Measurements from ENCODE around the gene PDCL2. TPM values are rescaled to one million over a fixed set of nuclear protein-coding genes. Genes with fewer than 3 reads are reported as not detected.

Gene PDCL2
- polyA plus RNA-seq, 4 donors = not detected

DNA sequence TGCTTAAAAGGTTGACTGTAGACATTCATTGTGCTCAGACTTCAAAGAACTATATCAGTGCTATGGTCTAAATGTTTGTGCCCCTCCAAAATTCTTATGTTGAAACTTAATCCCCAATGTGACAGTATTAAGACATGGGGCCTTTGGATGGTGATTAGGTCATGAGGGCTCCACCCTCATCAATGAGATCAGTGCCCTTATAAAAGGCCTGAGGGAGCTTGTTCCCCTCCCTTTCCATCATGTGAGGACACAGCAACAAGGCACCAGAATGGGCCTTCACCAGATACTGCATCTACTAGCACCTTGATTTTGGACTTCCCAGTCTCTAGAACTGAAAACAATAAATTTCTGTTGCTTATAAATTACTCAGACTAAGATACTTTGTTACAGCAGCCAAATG is 73.6 kb downstream of the PDCL2 start:
- DNase-seq = no peak
- no peak for FAIRE-seq
- H3K4me1 ChIP-seq (ENCODE audit: control insufficient read depth in 3 of 3, insufficient read depth in 2 of 3, low read depth in 1 of 3, low read length in 2 of 3) = no peaks in the 10 kb centered on the region
- H3K27ac ChIP-seq (ENCODE audit: low read depth in 1 of 3, low read length in 2 of 3) = no peak overlapping the region
- H3K27me3 ChIP-seq (ENCODE audit: control insufficient read depth in 3 of 3, insufficient read depth in 3 of 3, low read length in 3 of 3) = no peaks in the 10 kb centered on the region
- no peak overlapping the region for H3K4me3 ChIP-seq (ENCODE audit: low read depth in 1 of 3, low read length in 3 of 3)
- peaks cover 0 to 2% (median 2%) of the 10 kb centered on the region in 3 donors for H3K36me3 ChIP-seq (ENCODE audit: control insufficient read depth in 3 of 3, insufficient read depth in 2 of 3, low read depth in 1 of 3, low read length in 3 of 3)
- H3K9me3 ChIP-seq (ENCODE audit: control insufficient read depth in 2 of 2, insufficient read depth in 1 of 2, low read depth in 1 of 2, low read length in 1 of 2) = peaks cover 0 to 19% of the 10 kb centered on the region in 2 donors

DNA sequence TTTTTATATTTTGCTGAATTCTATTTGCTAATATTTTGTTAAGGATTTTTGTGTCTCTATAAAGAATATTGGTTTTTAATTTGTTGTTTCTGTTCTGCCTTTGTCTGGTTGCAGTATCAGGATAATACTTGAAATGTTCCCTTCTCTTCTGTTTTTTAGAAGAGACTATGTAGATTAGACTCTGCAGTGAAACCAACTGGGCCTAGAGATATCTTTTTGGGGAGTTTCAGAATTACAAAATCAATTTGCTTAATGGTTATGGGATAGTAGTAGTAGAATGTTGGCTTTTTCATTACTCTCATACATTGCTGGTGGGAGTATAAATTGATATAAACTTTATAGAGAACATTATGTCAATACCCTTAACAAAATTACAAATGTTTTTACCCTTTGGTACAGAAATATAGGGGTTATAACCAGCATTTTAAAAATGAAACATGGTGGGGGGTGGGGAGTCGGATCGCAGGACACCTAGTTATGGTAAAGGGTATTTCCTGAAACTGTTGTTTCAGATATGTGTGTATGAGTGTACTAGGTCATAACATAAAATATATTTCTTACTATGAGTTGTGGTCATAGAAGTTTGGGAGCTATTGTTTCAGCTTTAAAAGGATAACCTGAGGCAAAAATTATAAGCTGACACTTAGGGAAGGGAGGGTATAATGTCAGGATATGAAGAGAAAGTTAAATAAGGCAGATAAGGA is 74.4 kb downstream of the PDCL2 start:
- Histone ChIP-seq H3K36me3 (ENCODE audit: control insufficient read depth in 3 of 3, insufficient read depth in 2 of 3, low read depth in 1 of 3, low read length in 3 of 3) (peaks cover 0 to 2% (median 2%) of the 10 kb centered on the region in 3 donors), H3K27ac (ENCODE audit: low read depth in 1 of 3, low read length in 2 of 3) (no peak overlapping the region), H3K27me3 (ENCODE audit: control insufficient read depth in 3 of 3, insufficient read depth in 3 of 3, low read length in 3 of 3) (no peaks in the 10 kb centered on the region), H3K4me1 (ENCODE audit: control insufficient read depth in 3 of 3, insufficient read depth in 2 of 3, low read depth in 1 of 3, low read length in 2 of 3) (no peaks in the 10 kb centered on the region), H3K4me3 (ENCODE audit: low read depth in 1 of 3, low read length in 3 of 3) (no peak overlapping the region), H3K9me3 (ENCODE audit: control insufficient read depth in 2 of 2, insufficient read depth in 1 of 2, low read depth in 1 of 2, low read length in 1 of 2) (peaks cover 0 to 19% of the 10 kb centered on the region in 2 donors)
- DNase-seq = no peak
- 68 to 92% (median 91%) methylated on average over 2 of the region's 2 CpGs for WGBS, 3 donors
- FAIRE-seq = no peak

DNA sequence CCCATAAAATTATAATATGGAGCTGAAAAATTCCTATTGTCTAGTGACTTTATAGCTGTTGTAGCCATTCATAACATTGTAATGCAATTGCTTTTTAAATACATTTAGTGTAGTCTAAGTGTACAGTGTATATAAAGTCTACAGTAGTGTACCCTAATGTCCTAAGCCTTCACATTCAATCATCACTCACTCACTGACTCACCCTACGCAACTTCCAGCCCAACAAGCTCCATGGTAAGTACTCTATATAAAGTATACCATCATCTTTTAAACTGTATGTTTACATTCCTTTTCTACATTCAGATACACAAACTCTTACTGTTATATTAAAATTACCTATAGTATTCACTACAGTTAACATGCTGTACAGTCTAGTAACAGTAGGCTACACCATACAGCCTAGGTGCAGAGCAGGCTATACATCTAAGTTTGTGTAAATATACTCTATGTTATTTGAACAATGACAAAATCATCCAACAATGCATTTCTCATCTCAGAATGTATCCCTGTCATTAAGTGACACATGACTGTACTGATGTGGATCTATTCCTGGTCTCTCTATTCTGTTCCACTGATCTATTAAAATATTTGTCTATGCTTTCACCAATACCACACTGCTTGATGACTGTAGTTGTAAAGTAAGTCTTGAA is 79.0 kb downstream of the PDCL2 start:
- Histone ChIP-seq H3K36me3 (ENCODE audit: control insufficient read depth in 3 of 3, insufficient read depth in 2 of 3, low read depth in 1 of 3, low read length in 3 of 3) (peaks cover 0 to 3% (median 0%) of the 10 kb centered on the region in 3 donors), H3K9me3 (ENCODE audit: control insufficient read depth in 2 of 2, insufficient read depth in 1 of 2, low read depth in 1 of 2, low read length in 1 of 2) (peaks cover 0 to 3% of the 10 kb centered on the region in 2 donors), H3K27me3 (ENCODE audit: control insufficient read depth in 3 of 3, insufficient read depth in 3 of 3, low read length in 3 of 3) (no peaks in the 10 kb centered on the region), H3K4me3 (ENCODE audit: low read depth in 1 of 3, low read length in 3 of 3) (no peak overlapping the region), H3K27ac (ENCODE audit: low read depth in 1 of 3, low read length in 2 of 3) (no peak overlapping the region), H3K4me1 (ENCODE audit: control insufficient read depth in 3 of 3, insufficient read depth in 2 of 3, low read depth in 1 of 3, low read length in 2 of 3) (no peaks in the 10 kb centered on the region)
- FAIRE-seq = no peak
- WGBS, 3 donors = 97 to 100% (median 100%) methylated on average over 1 of the region's 1 CpG
- no peak for DNase-seq

DNA sequence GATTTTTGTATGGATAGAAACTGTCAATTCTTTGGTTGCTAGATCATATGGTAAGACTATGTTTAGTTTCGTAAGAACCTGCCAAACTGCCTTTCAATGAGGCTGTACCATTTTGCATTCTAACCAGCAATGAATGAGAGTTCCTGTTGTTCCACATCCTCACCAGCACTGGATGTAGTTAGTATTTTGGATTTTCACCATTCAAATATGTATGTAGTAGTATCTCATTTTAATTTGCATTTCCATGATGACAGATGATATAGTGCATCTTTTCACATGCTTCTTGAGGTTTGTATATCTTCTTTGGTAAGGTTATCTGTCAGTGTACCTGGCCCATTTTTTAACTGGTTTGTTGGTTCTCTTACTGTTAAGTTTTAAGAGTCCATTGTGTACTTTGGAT is 80.0 kb downstream of the PDCL2 start:
- H3K27ac ChIP-seq (ENCODE audit: low read depth in 1 of 3, low read length in 2 of 3) = no peak overlapping the region
- 94 to 100% (median 100%) methylated on average over 1 of the region's 1 CpG for WGBS, 3 donors
- no peaks in the 10 kb centered on the region for H3K9me3 ChIP-seq (ENCODE audit: control insufficient read depth in 2 of 2, insufficient read depth in 1 of 2, low read depth in 1 of 2, low read length in 1 of 2)
- peaks cover 0 to 4% (median 2%) of the 10 kb centered on the region in 3 donors for H3K36me3 ChIP-seq (ENCODE audit: control insufficient read depth in 3 of 3, insufficient read depth in 2 of 3, low read depth in 1 of 3, low read length in 3 of 3)
- H3K4me1 ChIP-seq (ENCODE audit: control insufficient read depth in 3 of 3, insufficient read depth in 2 of 3, low read depth in 1 of 3, low read length in 2 of 3) = no peaks in the 10 kb centered on the region
- no peak for DNase-seq
- no peaks in the 10 kb centered on the region for H3K27me3 ChIP-seq (ENCODE audit: control insufficient read depth in 3 of 3, insufficient read depth in 3 of 3, low read length in 3 of 3)
- no peak overlapping the region for H3K4me3 ChIP-seq (ENCODE audit: low read depth in 1 of 3, low read length in 3 of 3)
- FAIRE-seq = no peak

DNA sequence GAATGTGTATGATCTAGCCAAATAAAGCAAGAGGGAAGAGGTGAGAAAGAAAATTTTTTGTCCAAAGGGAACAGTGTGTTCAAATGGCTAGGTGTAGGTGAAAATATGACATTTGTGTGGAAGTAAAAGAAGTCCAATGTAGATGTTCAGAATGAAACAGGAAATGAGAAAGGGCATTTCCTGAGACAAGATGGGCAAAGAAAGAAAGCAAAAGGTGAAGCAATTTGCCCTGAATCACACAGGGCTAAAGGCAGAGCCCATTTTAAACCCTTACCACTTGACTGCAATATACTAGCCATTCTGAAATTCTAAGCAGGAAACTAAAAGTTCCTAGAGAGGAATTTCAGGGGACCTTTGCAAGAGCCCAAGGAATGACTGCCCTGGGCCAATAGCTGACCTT is 81.4 kb downstream of the PDCL2 start:
- no peak for FAIRE-seq

DNA sequence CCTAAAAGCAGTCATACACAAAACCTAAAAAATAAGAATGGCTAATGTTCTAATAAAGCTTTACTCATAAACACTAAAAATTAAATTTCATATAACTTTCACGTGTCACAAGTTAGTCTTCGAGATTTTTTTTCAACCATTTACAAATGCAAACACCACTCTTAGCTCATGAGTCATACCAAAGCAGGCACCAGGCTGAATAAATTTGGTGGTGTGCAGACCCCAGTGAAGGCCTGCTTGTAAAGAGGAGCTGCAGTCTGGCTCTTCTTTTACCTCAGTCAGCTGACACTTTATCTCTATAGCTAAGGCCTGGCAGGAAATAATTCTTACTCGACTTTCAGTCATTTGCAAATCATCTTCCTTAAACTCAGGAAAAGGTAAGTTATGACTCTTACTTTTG is 82.8 kb downstream of the PDCL2 start:
- H3K9me3 ChIP-seq (ENCODE audit: control insufficient read depth in 2 of 2, insufficient read depth in 1 of 2, low read depth in 1 of 2, low read length in 1 of 2) = no peaks in the 10 kb centered on the region
- DNase-seq (no peak), FAIRE-seq (no peak)
- H3K4me3 ChIP-seq (ENCODE audit: low read depth in 1 of 3, low read length in 3 of 3) = no peak overlapping the region
- peaks cover 0 to 10% (median 2%) of the 10 kb centered on the region in 3 donors for H3K36me3 ChIP-seq (ENCODE audit: control insufficient read depth in 3 of 3, insufficient read depth in 2 of 3, low read depth in 1 of 3, low read length in 3 of 3)
- no peaks in the 10 kb centered on the region for H3K27me3 ChIP-seq (ENCODE audit: control insufficient read depth in 3 of 3, insufficient read depth in 3 of 3, low read length in 3 of 3)
- no peaks in the 10 kb centered on the region for H3K4me1 ChIP-seq (ENCODE audit: control insufficient read depth in 3 of 3, insufficient read depth in 2 of 3, low read depth in 1 of 3, low read length in 2 of 3)
- H3K27ac ChIP-seq (ENCODE audit: low read depth in 1 of 3, low read length in 2 of 3) = no peak overlapping the region
- WGBS, 3 donors = 68 to 90% (median 85%) methylated on average over 3 of the region's 3 CpGs

More for the DNA sequence above, 81.4 kb downstream of the PDCL2 start:
- no peaks in the 10 kb centered on the region for H3K27me3 ChIP-seq (ENCODE audit: control insufficient read depth in 3 of 3, insufficient read depth in 3 of 3, low read length in 3 of 3)
- H3K4me3 ChIP-seq (ENCODE audit: low read depth in 1 of 3, low read length in 3 of 3) = no peak overlapping the region
- DNase-seq = no peak
- H3K36me3 ChIP-seq (ENCODE audit: control insufficient read depth in 3 of 3, insufficient read depth in 2 of 3, low read depth in 1 of 3, low read length in 3 of 3) = peaks cover 0 to 7% (median 2%) of the 10 kb centered on the region in 3 donors
- H3K4me1 ChIP-seq (ENCODE audit: control insufficient read depth in 3 of 3, insufficient read depth in 2 of 3, low read depth in 1 of 3, low read length in 2 of 3) = no peaks in the 10 kb centered on the region
- no peaks in the 10 kb centered on the region for H3K9me3 ChIP-seq (ENCODE audit: control insufficient read depth in 2 of 2, insufficient read depth in 1 of 2, low read depth in 1 of 2, low read length in 1 of 2)
- no peak overlapping the region for H3K27ac ChIP-seq (ENCODE audit: low read depth in 1 of 3, low read length in 2 of 3)

DNA sequence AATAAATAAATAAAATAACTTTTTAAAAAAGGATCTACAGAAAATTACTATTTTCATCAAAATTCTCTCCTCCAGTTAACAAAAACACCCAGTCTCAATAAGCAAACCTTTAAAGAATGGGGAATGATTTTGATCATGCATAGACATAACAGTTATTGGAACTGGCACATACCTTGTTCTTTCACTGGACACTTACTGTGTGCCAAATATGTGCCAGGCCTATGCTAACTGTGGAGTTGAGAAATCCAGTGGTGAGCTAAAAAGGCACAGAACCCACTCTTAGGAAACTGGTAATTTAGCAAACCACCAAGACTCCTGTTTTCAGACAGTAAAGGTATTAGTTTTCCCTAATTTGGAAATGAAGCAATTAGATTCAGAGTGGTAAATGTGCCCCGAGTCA is 84.4 kb downstream of the PDCL2 start:
- FAIRE-seq (no peak), DNase-seq (no peak)
- peaks cover 0 to 10% (median 2%) of the 10 kb centered on the region in 3 donors for H3K36me3 ChIP-seq (ENCODE audit: control insufficient read depth in 3 of 3, insufficient read depth in 2 of 3, low read depth in 1 of 3, low read length in 3 of 3)
- WGBS, 3 donors = 92 to 97% (median 95%) methylated on average over 1 of the region's 1 CpG
- H3K4me3 ChIP-seq (ENCODE audit: low read depth in 1 of 3, low read length in 3 of 3) = no peak overlapping the region
- no peaks in the 10 kb centered on the region for H3K9me3 ChIP-seq (ENCODE audit: control insufficient read depth in 2 of 2, insufficient read depth in 1 of 2, low read depth in 1 of 2, low read length in 1 of 2)
- H3K27me3 ChIP-seq (ENCODE audit: control insufficient read depth in 3 of 3, insufficient read depth in 3 of 3, low read length in 3 of 3) = no peaks in the 10 kb centered on the region
- H3K4me1 ChIP-seq (ENCODE audit: control insufficient read depth in 3 of 3, insufficient read depth in 2 of 3, low read depth in 1 of 3, low read length in 2 of 3) = no peaks in the 10 kb centered on the region
- no peak overlapping the region for H3K27ac ChIP-seq (ENCODE audit: low read depth in 1 of 3, low read length in 2 of 3)

Measured in small intestine (tissue), 7 donors.